Measurements from ENCODE around the gene SIX5.

GRCh38 chr19:45817010-45817724 is 48.1 kb upstream of the SIX5 start:
- TF ChIP-seq CTCF (IDR thresholded peaks at IDR 0.05) (peak; percentile 98), ZNF281 (CRISPR knock-in tag; IDR thresholded peaks at IDR 0.05) (no peak), NR1H2 (CRISPR knock-in tag; IDR thresholded peaks at IDR 0.05) (no peak), FOXP4 (CRISPR knock-in tag; IDR thresholded peaks at IDR 0.05) (no peak), NR2C2 (CRISPR knock-in tag; IDR thresholded peaks at IDR 0.05) (no peak), USF1 (CRISPR knock-in tag; IDR thresholded peaks at IDR 0.05) (peak; percentile 76; the same call in 1 of the 2 replicates), KAT7 (CRISPR knock-in tag; IDR thresholded peaks at IDR 0.05; ENCODE audit: borderline replicate concordance) (no peak), ATF6 (CRISPR knock-in tag; IDR thresholded peaks at IDR 0.05) (no peak), ESRRA (CRISPR knock-in tag; IDR thresholded peaks at IDR 0.05; ENCODE audit: borderline replicate concordance) (no peak), CBFB (CRISPR knock-in tag; IDR thresholded peaks at IDR 0.05; ENCODE audit: low read depth) (no peak)

Data from WTC11 (cell line).